Fibroblast of lung (primary cell): Measurements from ENCODE around the gene C1QBP. TPM values are rescaled to one million over a fixed set of nuclear protein-coding genes. Genes with fewer than 3 reads are reported as not detected.

Experiments used
- DNase-seq, 2 donors: peaks; one replicate each; pipeline versions ENCODE4 v3.0.0 to v3.0.0-alpha.2; 2010; ENCODE audit warnings: low read depth in 2 of 2
- H2AFZ ChIP-seq: 2 replicates; pipeline ENCODE4 v1.5.1; 2012; ENCODE audit warnings: low read length, control low read depth, inconsistent platforms
- H3K27ac ChIP-seq: 2 replicates; pipeline ENCODE4 v1.5.1; 2011; ENCODE audit warnings: low read length, control low read depth; ENCODE audit not compliant: insufficient read depth
- H3K27me3 ChIP-seq: 2 replicates; pipeline ENCODE4 v1.5.1; 2011; ENCODE audit warnings: mild to moderate bottlenecking, low read length; ENCODE audit not compliant: control insufficient read depth, insufficient read depth
- H3K36me3 ChIP-seq: 2 replicates; pipeline ENCODE4 v1.5.1; 2011; ENCODE audit warnings: low read length; ENCODE audit not compliant: control insufficient read depth, insufficient read depth
- H3K4me1 ChIP-seq: 2 replicates; pipeline ENCODE4 v1.5.1; 2011; ENCODE audit warnings: low read length; ENCODE audit not compliant: control insufficient read depth, insufficient read depth; ENCODE audit errors: extremely low read depth
- H3K4me2 ChIP-seq: 2 replicates; pipeline ENCODE4 v1.5.1; 2011; ENCODE audit warnings: low read length, control low read depth; ENCODE audit not compliant: insufficient read depth; ENCODE audit errors: extremely low read depth
- H3K4me3 ChIP-seq, 4 experiments: fragments of 200-600 bp in 1 of 4; sonication (generic) in 1 of 4; replicated peaks in 1 of 4; 2 replicates each; pipeline ENCODE4 v1.5.1; 2011 to 2016; ENCODE audit warnings: low read length in 4 of 4, low read depth in 3 of 4, mild to moderate bottlenecking in 3 of 4, control low read depth in 2 of 4, inconsistent platforms in 1 of 4, mixed read lengths in 1 of 4; ENCODE audit not compliant: insufficient read depth in 1 of 4; ENCODE audit errors: control extremely low read depth in 1 of 4
- H3K79me2 ChIP-seq: 2 replicates; pipeline ENCODE4 v1.5.1; 2012; ENCODE audit warnings: mild to moderate bottlenecking, low read length, inconsistent platforms; ENCODE audit not compliant: control insufficient read depth, insufficient read depth
- H3K9ac ChIP-seq: 2 replicates; pipeline ENCODE4 v1.5.1; 2011; ENCODE audit warnings: mild to moderate bottlenecking, low read length, control low read depth; ENCODE audit not compliant: insufficient read depth
- H3K9me3 ChIP-seq: 2 replicates; pipeline ENCODE4 v1.5.1; 2012; ENCODE audit warnings: low read depth, low read length; ENCODE audit not compliant: control insufficient read depth, insufficient read depth
- H4K20me1 ChIP-seq: 2 replicates; pipeline ENCODE4 v1.5.1; 2011; ENCODE audit warnings: low read length; ENCODE audit not compliant: control insufficient read depth, insufficient read depth; ENCODE audit errors: extremely low read depth
- CTCF ChIP-seq, 2 donors: IDR thresholded peaks in 1 of 2; conservative IDR thresholded peaks in 1 of 2; 1 replicate in 1 of 2; 2 replicates in 1 of 2; pipeline ENCODE4 v1.5.1; 2011 to 2012; ENCODE audit warnings: low read length in 2 of 2, control low read depth in 1 of 2, inconsistent platforms in 1 of 2, low read depth in 1 of 2, mild to moderate bottlenecking in 1 of 2
- EZH2 ChIP-seq: IDR thresholded peaks from 2 replicates; pipeline ENCODE4 v1.5.1; 2012; ENCODE audit warnings: low read length, control low read depth, mild to moderate bottlenecking; ENCODE audit errors: missing control alignments
- polyA plus RNA-seq, 2 donors: library from polyadenylated mRNA; depleted of rRNA in 1 of 2; stranded (reverse) in 1 of 2; unstranded in 1 of 2; fragments of >200 nt; gene quantifications; 2 replicates each; pipeline ENCODE4 v1.2.1, GENCODE V29; 2011 to 2012; ENCODE audit warnings: missing spikeins in 1 of 2
- total RNA-seq: library from RNA; depleted of rRNA; stranded (reverse); fragments of >200 nt; gene quantifications from 2 replicates; pipeline ENCODE4 v1.2.1, GENCODE V29; 2014

Gene C1QBP
- total and polyA plus RNA-seq, 2 donors (not counting 1 experiment from before 2014, with no cell fraction given), result 144 to 187 TPM

- Histone ChIP-seq H3K9me3 (no peaks in the 10 kb centered on the region), H3K27ac (peak overlapping the region; percentile 48)
These were observed 29.1 kb upstream of the C1QBP start for GRCh38 chr17:5468075-5468473.

GRCh38 chr17:5467416-5467815, 28.5 kb upstream of the C1QBP start:
- DNase-seq, result peak in 1 of 2 donors; percentile 1
- H4K20me1 ChIP-seq, result no peaks in the 10 kb centered on the region
- peak overlapping the region; percentile 73 to 96 (median 89) for H3K4me3 ChIP-seq
- peak overlapping the region; percentile 79 for H3K4me2 ChIP-seq
- H3K9me3 ChIP-seq, result no peaks in the 10 kb centered on the region
- no peak for TF ChIP-seq EZH2
- no peak for TF ChIP-seq CTCF (conservative IDR thresholded peaks at IDR 0.05 in 1 of 2, IDR thresholded peaks at IDR 0.05 in 1 of 2; ENCODE audit: low read depth in 1 of 2, low read length in 2 of 2)
- H3K79me2 ChIP-seq, result peaks cover 59% of the 10 kb centered on the region
- peaks cover 3% of the 10 kb centered on the region for H3K36me3 ChIP-seq
- H3K9ac ChIP-seq, result no peak overlapping the region
- H3K27me3 ChIP-seq, result no peaks in the 10 kb centered on the region
- H3K27ac ChIP-seq, result no peak overlapping the region
- no peaks in the 10 kb centered on the region for H3K4me1 ChIP-seq
- H2AFZ ChIP-seq, result no peak overlapping the region

More at GRCh38 chr17:5468075-5468473, 29.1 kb upstream of the C1QBP start:
- H3K36me3 ChIP-seq, result peaks cover 2% of the 10 kb centered on the region
- H3K27me3 ChIP-seq, result no peaks in the 10 kb centered on the region
- peak overlapping the region; percentile 79 for H3K4me2 ChIP-seq
- no peak for DNase-seq
- H3K79me2 ChIP-seq, result peaks cover 55% of the 10 kb centered on the region
- peak overlapping the region; percentile 82 for H2AFZ ChIP-seq
- TF ChIP-seq CTCF (conservative IDR thresholded peaks at IDR 0.05 in 1 of 2, IDR thresholded peaks at IDR 0.05 in 1 of 2; ENCODE audit: low read depth in 1 of 2, low read length in 2 of 2) (no peak), EZH2 (no peak)
- peak overlapping the region; percentile 73 for H3K9ac ChIP-seq
- H4K20me1 ChIP-seq, result no peaks in the 10 kb centered on the region
- H3K4me3 ChIP-seq, result peak overlapping the region; percentile 73 to 96 (median 89)
- no peaks in the 10 kb centered on the region for H3K4me1 ChIP-seq

GRCh38 chr17:5466295-5466694, 27.3 kb upstream of the C1QBP start:
- Histone ChIP-seq H3K79me2 (peaks cover 62% of the 10 kb centered on the region), H2AFZ (no peak overlapping the region), H3K9me3 (no peaks in the 10 kb centered on the region), H3K27me3 (no peaks in the 10 kb centered on the region), H4K20me1 (no peaks in the 10 kb centered on the region), H3K4me3 (peak overlapping the region in 1 of 4 experiments; percentile 86), H3K36me3 (peaks cover 6% of the 10 kb centered on the region), H3K27ac (no peak overlapping the region), H3K4me2 (peak overlapping the region; percentile 4), H3K9ac (no peak overlapping the region), H3K4me1 (no peaks in the 10 kb centered on the region)
- TF ChIP-seq EZH2 (no peak), CTCF (conservative IDR thresholded peaks at IDR 0.05 in 1 of 2, IDR thresholded peaks at IDR 0.05 in 1 of 2; ENCODE audit: low read depth in 1 of 2, low read length in 2 of 2) (no peak)
- no peak for DNase-seq
